Natural killer cell (primary cell): ENCODE results near the gene BRME1. TPM values are rescaled to one million over a fixed set of nuclear protein-coding genes. Genes with fewer than 3 reads are reported as not detected.

Source experiments
- ATAC-seq, 3 donors: fragments of 150-1000 bp in 2 of 3; fragments of 200-7000 bp in 1 of 3; cut with Tn5 transposase; 1 replicate in 1 of 3; 2 replicates in 2 of 3; pipeline ENCODE4 v1.10.0; 2021; ENCODE audit warnings: mild to moderate bottlenecking in 2 of 3, moderate library complexity in 2 of 3
- DNase-seq, 2 donors: peaks; one replicate each; pipeline versions ENCODE4 v3.0.0 to v3.0.0-alpha.2; 2013 to 2021; ENCODE audit warnings: mixed read lengths in 1 of 2
- H3K27ac ChIP-seq: one replicate; pipeline ENCODE4 v1.5.1; 2013; ENCODE audit warnings: mild to moderate bottlenecking, low read length
- H3K27me3 ChIP-seq: one replicate; pipeline ENCODE4 v1.6.1; 2013; ENCODE audit warnings: low read length; ENCODE audit not compliant: control insufficient read depth, insufficient read depth
- H3K36me3 ChIP-seq: one replicate; pipeline ENCODE4 v1.6.1; 2013; ENCODE audit warnings: low read length; ENCODE audit not compliant: control insufficient read depth, insufficient read depth
- H3K4me1 ChIP-seq: one replicate; pipeline ENCODE4 v1.6.1; 2013; ENCODE audit warnings: low read length; ENCODE audit not compliant: control insufficient read depth, insufficient read depth
- H3K4me3 ChIP-seq: one replicate; pipeline ENCODE4 v1.5.1; 2013; ENCODE audit warnings: low read length
- H3K9me3 ChIP-seq: one replicate; pipeline ENCODE4 v1.6.1; 2013; ENCODE audit warnings: low read length; ENCODE audit not compliant: control insufficient read depth, insufficient read depth
- H3K27ac Mint-ChIP-seq, 2 donors: one replicate each; pipeline ENCODE4 v1.8.0; 2022; ENCODE audit warnings: mild to moderate bottlenecking in 2 of 2, mixed read lengths in 2 of 2, moderate library complexity in 1 of 2
- H3K27me3 Mint-ChIP-seq, 2 donors: one replicate each; pipeline ENCODE4 v1.8.0; 2022; ENCODE audit warnings: low read depth in 2 of 2, mixed read lengths in 2 of 2
- H3K36me3 Mint-ChIP-seq: one replicate; pipeline ENCODE4 v1.8.0; 2022; ENCODE audit warnings: mixed read lengths
- H3K4me1 Mint-ChIP-seq, 2 donors: one replicate each; pipeline ENCODE4 v1.8.0; 2022; ENCODE audit warnings: mixed read lengths in 2 of 2
- H3K4me3 Mint-ChIP-seq: one replicate; pipeline ENCODE4 v1.8.0; 2022; ENCODE audit warnings: mild to moderate bottlenecking, moderate library complexity, mixed read lengths
- H3K9me3 Mint-ChIP-seq, 2 donors: one replicate each; pipeline ENCODE4 v1.8.0; 2022; ENCODE audit warnings: mixed read lengths in 2 of 2
- CTCF ChIP-seq: fragments of 200-600 bp; IDR thresholded peaks from one replicate; pipeline ENCODE4 v1.8.0; 2022; ENCODE audit warnings: antibody characterized with exemption
- WGBS: methylation state at CpG from one replicate; pipeline ENCODE4 v1.1.7; 2013; ENCODE audit warnings: missing lambda C conversion rate; ENCODE audit not compliant: insufficient coverage; 5-methylcytosine and 5-hydroxymethylcytosine counted together
- intact Hi-C: fragments of 100-400 bp; cut with micrococcal nuclease; formaldehyde crosslinking; loops from one replicate; pipeline ENCODE4 v1.14.2; 2022
- total RNA-seq, 4 donors: library from RNA; stranded (reverse); fragments of 120-200 nt in 1 of 4; gene quantifications; one replicate each; pipeline versions ENCODE4 v1.2.3 to v1.2.4, GENCODE V29; 2013 to 2022

BRME1 gene
- total RNA-seq, 3 donors from 2014 or later (not counting 1 experiment from before 2014, with no cell fraction given): 3.8 to 7.7 (median 4.0) TPM

DNA sequence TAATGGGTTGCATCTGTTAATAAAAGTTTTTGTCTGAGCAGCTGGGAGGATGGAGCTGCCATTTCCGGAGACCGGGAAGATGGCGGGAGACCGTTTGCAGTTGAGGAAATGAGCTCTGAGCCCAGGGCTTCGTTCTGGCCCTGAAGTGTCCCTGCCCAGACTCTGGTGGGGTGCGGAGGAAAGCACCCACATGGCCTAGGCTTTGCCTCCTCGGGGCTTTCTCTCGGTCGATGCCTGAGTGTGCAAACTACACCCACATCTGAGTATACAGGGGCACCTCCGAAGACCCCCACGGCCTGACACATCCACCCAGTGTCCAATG, 44.6 kb downstream of the BRME1 start:
- intact Hi-C loops: loop anchor here (1.0 kb wide), 1 partner anchor 14 kb away; no protein-coding TSS in a partner anchor
- H3K9me3 Mint-ChIP-seq: no peaks in the 10 kb centered on the region

DNA sequence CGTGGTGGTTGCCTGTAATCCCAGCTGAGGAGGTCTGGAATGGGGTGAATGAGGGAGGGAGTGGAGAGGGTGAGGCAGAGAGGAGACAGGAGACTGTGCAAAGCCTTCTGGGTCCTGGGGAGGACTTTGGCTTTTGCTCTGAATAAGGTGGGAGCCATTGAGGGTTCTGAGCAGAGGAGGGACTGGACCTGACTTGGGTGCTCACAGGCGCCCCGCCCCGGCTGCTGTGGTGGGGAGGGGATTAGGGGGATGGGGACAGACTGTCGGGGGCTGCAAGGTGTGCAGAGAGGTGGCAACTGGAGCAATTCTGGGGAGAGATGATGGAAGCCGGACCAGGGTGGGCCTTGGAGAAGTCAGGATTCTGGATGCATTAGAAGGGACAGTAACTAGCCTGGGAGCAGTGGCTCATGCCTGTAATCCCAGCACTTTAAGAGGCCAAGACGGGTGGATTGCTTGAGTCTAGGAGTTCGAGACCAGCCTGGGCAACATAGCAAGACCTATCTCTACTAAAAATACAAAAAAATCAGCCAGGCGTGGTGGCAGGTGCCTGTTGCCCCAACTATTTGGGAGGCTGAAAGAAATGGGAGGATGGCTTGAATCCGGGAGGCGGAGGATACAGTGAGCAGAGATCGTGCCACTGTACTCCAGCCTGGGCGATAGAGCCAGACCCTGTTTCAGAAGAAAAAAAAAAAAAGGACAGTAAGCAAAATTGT, 45.1 kb downstream of the BRME1 start:
- H3K27me3 Mint-ChIP-seq: peaks cover 8 to 17% of the 10 kb centered on the region in 2 donors
- Histone ChIP-seq H3K9me3 (no peaks in the 10 kb centered on the region), H3K4me3 (no peak overlapping the region), H3K27ac (peak overlapping the region; percentile 99), H3K4me1 (peaks cover 27% of the 10 kb centered on the region), H3K36me3 (no peaks in the 10 kb centered on the region), H3K27me3 (peaks cover 12% of the 10 kb centered on the region)
- ATAC-seq (no peak), DNase-seq (no peak)
- H3K4me3 Mint-ChIP-seq: peak overlapping the region; percentile 96
- no peak for TF ChIP-seq CTCF
- no peaks in the 10 kb centered on the region for H3K36me3 Mint-ChIP-seq
- no peaks in the 10 kb centered on the region for H3K9me3 Mint-ChIP-seq
- intact Hi-C loops: loop anchor here (1.0 kb wide), 1 partner anchor 14 kb away; no protein-coding TSS in a partner anchor
- WGBS: 92% methylated on average over 12 of the region's 13 CpGs
- peak overlapping the region; percentile 97 to 100 for H3K27ac Mint-ChIP-seq
- H3K4me1 Mint-ChIP-seq: peaks cover 16 to 37% of the 10 kb centered on the region in 2 donors

More for the DNA sequence above, 44.6 kb downstream of the BRME1 start:
- H3K4me3 Mint-ChIP-seq: peak overlapping the region; percentile 96
- H3K36me3 ChIP-seq: no peaks in the 10 kb centered on the region
- H3K4me3 ChIP-seq: peak overlapping the region; percentile 59
- no peaks in the 10 kb centered on the region for H3K9me3 ChIP-seq
- peak; percentile 34 to 42 (median 37) for ATAC-seq
- H3K27me3 Mint-ChIP-seq: peaks cover 11 to 19% of the 10 kb centered on the region in 2 donors
- peaks cover 32% of the 10 kb centered on the region for H3K4me1 ChIP-seq
- H3K27me3 ChIP-seq: peaks cover 17% of the 10 kb centered on the region
- H3K27ac ChIP-seq: peak overlapping the region; percentile 99
- no peaks in the 10 kb centered on the region for H3K36me3 Mint-ChIP-seq
- 12% methylated on average over 11 of the region's 11 CpGs for WGBS
- H3K27ac Mint-ChIP-seq: peak overlapping the region; percentile 97 to 100
- H3K4me1 Mint-ChIP-seq: peaks cover 19 to 40% of the 10 kb centered on the region in 2 donors
- no peak for TF ChIP-seq CTCF
- peak in 1 of 2 donors; percentile 75 for DNase-seq

DNA sequence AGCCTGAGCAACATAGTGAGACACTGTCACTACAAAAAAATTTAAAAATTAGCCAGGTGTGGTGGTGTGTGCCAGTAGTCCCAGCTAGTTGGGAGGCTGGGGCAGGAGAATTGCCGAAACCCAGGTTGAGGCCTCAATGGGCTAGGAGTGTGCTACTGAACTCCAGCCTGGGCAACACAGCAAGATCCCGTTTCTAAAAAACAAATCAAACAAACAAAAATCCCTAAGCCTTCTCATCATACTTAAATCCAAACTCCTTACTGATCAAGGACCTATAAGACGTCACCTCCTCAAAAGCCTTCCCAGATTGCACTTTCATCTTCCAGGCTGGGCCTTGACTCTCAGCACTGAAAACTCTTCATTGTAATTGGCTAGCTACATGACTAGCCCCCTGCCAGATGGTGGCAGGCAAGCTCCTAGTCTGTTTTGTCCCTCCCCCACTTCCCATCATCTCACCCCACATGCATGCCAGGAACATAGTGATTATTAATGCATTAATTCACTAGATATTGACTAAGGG, 46.5 kb downstream of the BRME1 start:
- Histone ChIP-seq H3K4me3 (no peak overlapping the region), H3K27ac (no peak overlapping the region), H3K27me3 (peaks cover 8% of the 10 kb centered on the region), H3K9me3 (no peaks in the 10 kb centered on the region), H3K4me1 (peaks cover 22% of the 10 kb centered on the region), H3K36me3 (no peaks in the 10 kb centered on the region)
- peak in 1 of 2 donors; percentile 25 for DNase-seq
- Mint-ChIP-seq H3K27ac (peak overlapping the region; percentile 64 to 100), H3K36me3 (no peaks in the 10 kb centered on the region), H3K4me3 (no peak overlapping the region), H3K4me1 (peaks cover 14 to 31% of the 10 kb centered on the region in 2 donors), H3K9me3 (no peaks in the 10 kb centered on the region), H3K27me3 (peaks cover 5 to 12% of the 10 kb centered on the region in 2 donors)
- intact Hi-C loops: no loop called here
- TF ChIP-seq CTCF: no peak
- ATAC-seq: no peak
- WGBS: over 99% methylated on average over 3 of the region's 3 CpGs
